ENCODE results near the gene RAP1B.
"Not testable (repeated sequence)": the region's sequence is repeated elsewhere in the genome, so short reads cannot be mapped to it uniquely, and the experiment has no call there.

Gene RAP1B

GRCh38 chr12:68632486-68632885, 21.8 kb downstream of the RAP1B start:
- TF ChIP-seq CTCF (conservative IDR thresholded peaks at IDR 0.05) (no peak), ZFX (IDR thresholded peaks at IDR 0.05) (no peak)
- no peak overlapping the region for H3K27ac ChIP-seq

DNA sequence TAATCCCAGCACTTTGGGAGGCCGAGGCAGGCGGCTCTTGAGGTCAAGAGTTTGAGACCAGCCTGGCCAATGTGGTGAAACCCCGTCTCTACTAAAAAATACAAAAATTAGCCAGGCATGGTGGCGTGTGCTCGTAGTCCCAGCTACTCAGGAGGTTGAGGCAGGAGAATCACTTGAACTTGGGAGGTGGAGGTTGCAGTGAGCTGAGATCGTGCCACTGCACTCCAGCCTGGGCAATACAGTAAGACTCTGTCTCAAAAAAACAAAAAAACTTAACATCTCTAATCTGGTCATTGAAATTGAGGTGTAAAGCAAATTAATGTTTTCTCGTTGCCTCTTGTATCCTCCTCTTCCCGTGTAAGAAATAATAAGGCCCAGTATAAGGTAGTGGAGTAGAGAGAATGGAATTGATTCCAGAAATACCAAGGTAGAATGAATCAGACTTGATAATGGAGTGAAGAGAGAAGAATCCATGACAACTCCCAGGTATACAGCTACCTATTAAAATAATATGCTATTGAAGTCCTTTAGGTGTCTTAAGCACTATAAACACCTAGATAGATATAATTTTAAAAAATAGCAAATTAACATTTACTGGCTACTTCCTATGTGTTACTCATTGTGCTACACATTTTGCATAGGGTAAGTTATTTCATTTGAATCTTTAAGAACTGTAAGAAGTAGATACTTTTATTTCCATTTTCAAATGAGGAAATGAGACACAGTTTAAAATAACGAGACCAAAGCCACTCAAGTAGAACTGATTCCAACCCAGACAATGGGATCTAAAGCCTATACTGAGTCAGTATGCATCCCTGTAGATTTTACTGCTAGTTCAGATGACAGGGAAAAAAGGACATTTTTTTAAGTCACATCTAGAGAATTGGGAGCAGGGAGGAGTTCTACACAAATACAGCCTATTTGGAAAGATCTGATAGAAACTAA, 23.2 kb downstream of the RAP1B start:
- no peak overlapping the region for H3K27ac ChIP-seq

DNA sequence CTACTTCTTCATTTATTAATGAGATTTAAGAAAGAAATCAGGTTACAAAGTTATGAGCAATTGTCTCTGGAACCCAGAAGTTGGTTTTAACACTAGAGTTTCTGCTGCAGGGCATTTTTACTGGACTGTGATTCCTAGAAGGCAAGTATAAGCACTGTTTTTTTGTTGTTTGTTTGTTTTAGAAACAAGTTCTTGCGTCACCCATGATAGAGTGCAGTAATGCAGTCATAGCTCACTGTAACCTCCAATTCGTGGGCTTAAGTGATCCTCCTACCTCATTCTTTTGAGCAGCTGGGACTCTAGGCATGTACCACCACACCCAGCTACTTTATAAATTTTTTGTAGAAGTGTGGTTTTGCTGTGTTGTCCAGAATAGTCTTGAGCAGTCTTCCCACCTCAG, 25.6 kb downstream of the RAP1B start:
- no peak overlapping the region for H3K27ac ChIP-seq
- no peak for TF ChIP-seq ZFX (IDR thresholded peaks at IDR 0.05)
- TF ChIP-seq CTCF (conservative IDR thresholded peaks at IDR 0.05) = no peak

More for the DNA sequence above, 23.2 kb downstream of the RAP1B start:
- no peak for TF ChIP-seq CTCF (conservative IDR thresholded peaks at IDR 0.05)
- TF ChIP-seq ZFX (IDR thresholded peaks at IDR 0.05) = no peak

DNA sequence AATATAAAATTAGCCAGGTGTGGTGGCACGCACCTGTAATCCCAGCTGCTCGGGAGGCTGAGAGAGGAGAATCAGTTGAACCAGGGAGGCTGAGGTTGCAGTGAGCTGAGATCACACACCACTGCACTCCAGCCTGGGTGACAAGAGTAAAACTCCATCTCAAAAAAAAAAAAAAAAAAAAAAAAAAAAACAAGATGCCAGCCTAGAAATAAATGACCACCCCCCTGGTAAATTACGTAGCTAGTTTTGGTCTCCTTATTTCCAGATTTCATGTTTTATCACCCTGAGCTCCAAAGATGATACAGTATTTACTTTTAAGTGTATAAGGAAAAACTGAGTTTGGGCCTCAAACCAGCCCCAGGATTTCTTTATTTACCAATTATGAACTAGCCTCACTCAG, 26.7 kb downstream of the RAP1B start:
- not testable (repeated sequence) for H3K27ac ChIP-seq

DNA sequence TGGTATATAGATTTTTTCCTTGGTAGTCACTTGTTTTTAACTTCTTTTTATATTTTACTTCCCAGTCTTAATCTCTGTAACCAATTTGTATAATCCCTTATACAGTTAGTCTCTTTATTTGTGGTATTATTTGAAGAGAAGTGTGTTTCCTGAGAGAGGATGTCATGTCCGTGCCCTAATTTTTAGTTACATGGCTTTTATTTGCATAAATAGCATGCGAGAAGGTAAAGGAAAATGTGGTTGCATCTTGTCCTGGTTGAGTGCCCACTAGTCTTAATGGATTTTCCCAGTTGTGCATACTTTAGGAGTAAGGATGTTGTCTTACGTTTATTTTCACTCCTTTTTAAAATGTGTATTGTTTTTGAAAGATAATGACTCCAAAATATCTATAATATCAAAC, 27.5 kb downstream of the RAP1B start:
- no peak overlapping the region for H3K27ac ChIP-seq
- TF ChIP-seq ZFX (IDR thresholded peaks at IDR 0.05) (no peak), CTCF (conservative IDR thresholded peaks at IDR 0.05) (no peak)

- TF ChIP-seq ZFX (IDR thresholded peaks at IDR 0.05) (no peak), CTCF (conservative IDR thresholded peaks at IDR 0.05) (no peak)
- H3K27ac ChIP-seq = no peak overlapping the region
Observed at GRCh38 chr12:68638721-68639395, 28.2 kb downstream of the RAP1B start.

DNA sequence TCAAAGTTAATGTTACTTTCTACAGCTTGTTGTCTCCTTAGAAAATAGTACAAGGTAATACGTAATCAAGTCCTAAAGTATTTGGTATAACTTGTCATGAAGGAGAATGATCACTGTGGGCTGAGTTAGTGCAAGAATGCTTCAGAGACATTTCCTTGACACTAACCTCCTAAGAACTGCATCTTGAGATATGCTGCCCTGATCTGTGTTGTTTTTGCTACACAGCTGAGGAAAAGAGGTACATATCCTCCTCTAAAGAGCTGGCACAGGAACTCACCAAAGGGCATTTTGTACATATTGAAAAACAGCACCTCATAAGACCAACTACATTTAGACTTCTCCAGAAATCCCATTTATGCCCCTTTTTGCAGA, 28.7 kb downstream of the RAP1B start:
- no peak overlapping the region for H3K27ac ChIP-seq
- TF ChIP-seq CTCF (conservative IDR thresholded peaks at IDR 0.05) = no peak

All from C4-2B (cell line).